ENCODE measurements around the gene KANK2. TPM values are rescaled to one million over a fixed set of nuclear protein-coding genes. Genes with fewer than 3 reads are reported as not detected.

Gene KANK2
- total RNA-seq, 6 experiments from 2014 or later, result 36.3 to 65.4 (median 50.4) TPM

DNA sequence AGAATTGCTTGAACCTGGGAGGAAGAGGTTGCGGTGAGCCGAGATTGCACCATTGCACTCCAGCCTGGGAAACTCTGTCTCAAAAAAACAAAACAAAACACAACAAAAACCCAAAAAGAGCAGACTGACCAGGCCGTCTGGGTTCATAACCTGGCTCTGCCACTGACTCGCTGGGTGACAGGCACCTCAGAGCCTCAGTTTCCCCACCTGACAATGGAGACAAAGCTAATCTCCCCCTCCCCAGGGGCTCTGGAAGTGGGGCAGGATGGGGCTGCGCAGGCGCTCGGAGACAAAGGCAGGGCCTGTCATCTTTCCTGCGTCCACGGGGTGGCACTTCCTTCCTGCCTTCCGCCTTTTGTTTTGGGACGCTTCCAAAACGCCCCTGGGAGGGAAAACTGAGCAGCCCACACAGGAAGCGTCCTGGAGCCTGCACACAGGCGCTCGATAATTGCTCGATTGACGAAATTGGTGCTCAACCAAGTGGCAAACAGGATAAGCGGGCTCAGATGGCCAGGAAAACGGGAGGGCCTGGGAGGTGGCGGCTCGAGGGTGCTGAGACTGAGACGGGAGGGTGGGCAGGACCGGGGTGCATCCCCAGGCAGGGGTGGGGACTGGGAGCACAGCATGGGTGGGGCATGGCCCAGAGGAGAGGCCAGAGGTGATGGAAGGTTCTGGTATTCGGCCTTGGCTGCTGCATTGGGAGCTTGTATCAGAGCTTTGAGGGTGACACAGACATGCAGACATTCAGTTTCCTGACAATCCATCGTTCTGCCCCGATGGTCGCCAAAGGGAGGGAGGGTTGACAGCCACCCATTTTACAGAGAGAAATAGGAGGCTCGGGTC is 59.6 kb downstream of the KANK2 start:
- peak overlapping the region; percentile 45 to 68 (median 63) for H3K27ac ChIP-seq
- H3K9me3 ChIP-seq, result no peaks in the 10 kb centered on the region
- H3K4me3 ChIP-seq, result peak overlapping the region in 1 of 3 donors; percentile 17
- peaks cover 0 to 4% (median 0%) of the 10 kb centered on the region in 4 donors for H3K36me3 ChIP-seq
- H3K27me3 ChIP-seq, result no peaks in the 10 kb centered on the region
- TF ChIP-seq, protein P1, sequence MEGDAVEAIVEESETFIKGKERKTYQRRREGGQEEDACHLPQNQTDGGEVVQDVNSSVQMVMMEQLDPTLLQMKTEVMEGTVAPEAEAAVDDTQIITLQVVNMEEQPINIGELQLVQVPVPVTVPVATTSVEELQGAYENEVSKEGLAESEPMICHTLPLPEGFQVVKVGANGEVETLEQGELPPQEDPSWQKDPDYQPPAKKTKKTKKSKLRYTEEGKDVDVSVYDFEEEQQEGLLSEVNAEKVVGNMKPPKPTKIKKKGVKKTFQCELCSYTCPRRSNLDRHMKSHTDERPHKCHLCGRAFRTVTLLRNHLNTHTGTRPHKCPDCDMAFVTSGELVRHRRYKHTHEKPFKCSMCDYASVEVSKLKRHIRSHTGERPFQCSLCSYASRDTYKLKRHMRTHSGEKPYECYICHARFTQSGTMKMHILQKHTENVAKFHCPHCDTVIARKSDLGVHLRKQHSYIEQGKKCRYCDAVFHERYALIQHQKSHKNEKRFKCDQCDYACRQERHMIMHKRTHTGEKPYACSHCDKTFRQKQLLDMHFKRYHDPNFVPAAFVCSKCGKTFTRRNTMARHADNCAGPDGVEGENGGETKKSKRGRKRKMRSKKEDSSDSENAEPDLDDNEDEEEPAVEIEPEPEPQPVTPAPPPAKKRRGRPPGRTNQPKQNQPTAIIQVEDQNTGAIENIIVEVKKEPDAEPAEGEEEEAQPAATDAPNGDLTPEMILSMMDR (IDR thresholded peaks at IDR 0.05), result peak; percentile 71 to 95 (median 86)
- TF ChIP-seq POLR2A (IDR thresholded peaks at IDR 0.05), result no peak
- peaks cover 0 to 35% (median 18%) of the 10 kb centered on the region in 4 donors for H3K4me1 ChIP-seq
- WGBS (ENCODE audit: insufficient coverage, low coverage, low lambda C conversion rate, missing lambda C conversion rate), result 3% methylated on average over 16 of the region's 28 CpGs
- intact Hi-C loops (cut with DNase I), result loop anchor here (2.0 to 5.0 kb wide), 2 partner anchors 65 kb away; no protein-coding TSS in a partner anchor
- ATAC-seq (peak; percentile 51 to 72 (median 69)), DNase-seq (peak; percentile 81 to 90 (median 85))

DNA sequence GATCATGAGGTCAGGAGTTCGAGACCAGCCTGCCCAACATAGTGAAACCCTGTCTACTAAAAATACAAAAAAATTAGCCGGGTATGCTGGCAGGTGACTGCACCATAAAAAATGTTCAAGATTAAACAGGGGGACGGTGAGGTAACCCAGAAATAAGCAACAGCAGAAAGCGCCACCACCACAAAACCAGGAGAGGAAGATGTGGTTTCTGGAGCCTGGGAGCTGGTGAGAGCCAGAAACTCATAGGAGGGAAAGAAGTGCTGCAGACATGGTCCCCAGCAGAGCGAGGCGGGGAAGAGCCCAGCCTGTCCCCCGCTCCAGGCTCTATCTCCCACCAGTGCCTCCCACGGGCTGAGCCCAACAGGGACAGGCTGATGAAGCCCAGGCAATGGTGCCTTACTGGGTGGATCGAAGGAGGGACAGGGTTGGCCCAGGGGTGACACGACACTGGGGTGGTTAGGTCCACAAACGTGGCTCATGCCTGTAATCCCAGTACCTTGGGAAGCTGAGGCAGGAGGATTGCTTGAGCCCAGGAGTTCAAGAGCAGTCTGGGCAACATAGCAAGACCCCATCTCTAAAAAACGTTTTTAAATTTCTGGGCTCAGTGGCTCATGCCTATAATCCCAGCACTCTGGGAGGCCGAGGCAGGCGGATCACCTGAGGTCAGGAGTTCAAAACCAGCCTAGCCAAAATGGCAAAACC is 60.8 kb downstream of the KANK2 start:
- H3K27ac ChIP-seq, result no peak overlapping the region
- intact Hi-C loops (cut with DNase I), result loop anchor here in 1 of 2 donors (5.0 kb wide), 1 partner anchor 66 kb away; no protein-coding TSS in a partner anchor
- DNase-seq, result no peak
- H3K36me3 ChIP-seq, result peaks cover 2 to 13% (median 7%) of the 10 kb centered on the region in 4 donors
- TF ChIP-seq, protein P1 (IDR thresholded peaks at IDR 0.05), result no peak
- no peak for TF ChIP-seq POLR2A (IDR thresholded peaks at IDR 0.05)
- ATAC-seq, result no peak
- H3K4me3 ChIP-seq, result no peak overlapping the region
- peaks cover 0 to 24% (median 12%) of the 10 kb centered on the region in 4 donors for H3K4me1 ChIP-seq
- no peaks in the 10 kb centered on the region for H3K27me3 ChIP-seq
- 38% methylated on average over 6 of the region's 14 CpGs for WGBS (ENCODE audit: insufficient coverage, low coverage, low lambda C conversion rate, missing lambda C conversion rate)
- no peaks in the 10 kb centered on the region for H3K9me3 ChIP-seq

DNA sequence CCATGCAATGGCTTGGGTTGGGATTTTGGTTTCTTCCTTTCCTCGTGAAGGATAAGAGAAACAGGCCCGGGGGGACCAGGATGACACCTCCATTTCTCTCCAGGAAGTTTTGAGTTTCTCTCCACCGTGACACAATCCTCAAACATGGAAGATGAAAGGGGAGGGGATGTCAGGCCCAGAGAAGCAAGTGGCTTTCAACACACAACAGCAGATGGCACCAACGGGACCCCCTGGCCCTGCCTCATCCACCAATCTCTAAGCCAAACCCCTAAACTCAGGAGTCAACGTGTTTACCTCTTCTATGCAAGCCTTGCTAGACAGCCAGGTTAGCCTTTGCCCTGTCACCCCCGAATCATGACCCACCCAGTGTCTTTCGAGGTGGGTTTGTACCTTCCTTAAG is 65.9 kb downstream of the KANK2 start:
- H3K4me1 ChIP-seq, result peaks cover 0 to 35% (median 11%) of the 10 kb centered on the region in 4 donors
- H3K27me3 ChIP-seq, result no peaks in the 10 kb centered on the region
- intact Hi-C loops (cut with DNase I), result no loop called here
- H3K4me3 ChIP-seq, result no peak overlapping the region
- ATAC-seq (peak in 1 of 4 donors; percentile 0), DNase-seq (no peak)
- H3K36me3 ChIP-seq, result peaks cover 3 to 64% (median 38%) of the 10 kb centered on the region in 4 donors
- no peaks in the 10 kb centered on the region for H3K9me3 ChIP-seq
- peak overlapping the region in 1 of 3 donors; percentile 65 for H3K27ac ChIP-seq
- TF ChIP-seq POLR2A (IDR thresholded peaks at IDR 0.05), result no peak
- TF ChIP-seq, protein P1 (IDR thresholded peaks at IDR 0.05), result no peak
- WGBS (ENCODE audit: insufficient coverage, low coverage, low lambda C conversion rate, missing lambda C conversion rate), result 86% methylated on average over 3 of the region's 7 CpGs

DNA sequence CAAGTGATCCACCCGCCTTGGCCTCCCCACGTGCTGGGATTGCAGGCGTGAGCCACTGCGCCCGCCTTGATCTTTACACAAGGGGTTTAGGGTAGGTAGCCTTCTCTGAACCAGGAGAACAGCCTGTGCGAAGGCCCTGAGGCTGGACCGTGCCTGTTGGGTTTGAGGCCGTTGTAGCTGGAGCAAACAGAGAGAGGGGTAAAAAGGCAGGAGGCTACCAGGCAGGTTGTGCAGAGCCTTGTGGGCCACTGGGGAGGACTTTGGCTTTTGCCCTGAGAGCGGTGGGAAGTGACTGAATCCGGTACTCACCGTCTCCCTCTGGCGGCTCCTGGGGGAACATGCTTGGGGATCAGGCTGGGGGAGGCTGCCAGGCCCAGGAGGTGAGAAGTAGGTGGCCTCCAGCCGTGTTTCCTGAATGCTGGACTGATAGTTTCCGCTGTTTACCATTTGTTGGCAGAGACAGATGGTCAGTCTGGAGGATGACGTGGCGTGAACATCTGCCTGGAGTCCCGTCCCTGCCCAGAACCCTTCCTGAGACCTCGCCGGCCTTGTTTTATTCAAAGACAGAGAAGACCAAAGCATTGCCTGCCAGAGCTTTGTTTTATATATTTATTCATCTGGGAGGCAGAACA is 66.4 kb downstream of the KANK2 start:
- H3K4me1 ChIP-seq, result peaks cover 0 to 35% (median 11%) of the 10 kb centered on the region in 4 donors
- TF ChIP-seq POLR2A (IDR thresholded peaks at IDR 0.05), result peak; percentile 22
- TF ChIP-seq, protein P1 (IDR thresholded peaks at IDR 0.05), result peak; percentile 82 to 95 (median 92)
- no peaks in the 10 kb centered on the region for H3K27me3 ChIP-seq
- DNase-seq (peak; percentile 79 to 93 (median 89)), ATAC-seq (peak; percentile 63 to 94 (median 82))
- intact Hi-C loops (cut with DNase I), result no loop called here
- H3K4me3 ChIP-seq, result no peak overlapping the region
- WGBS (ENCODE audit: insufficient coverage, low coverage, low lambda C conversion rate, missing lambda C conversion rate), result 27% methylated on average over 16 of the region's 19 CpGs
- H3K36me3 ChIP-seq, result peaks cover 3 to 70% (median 41%) of the 10 kb centered on the region in 4 donors
- H3K27ac ChIP-seq, result peak overlapping the region in 2 of 3 donors; percentile 16 to 65
- H3K9me3 ChIP-seq, result no peaks in the 10 kb centered on the region

Measured in right lobe of liver (tissue), 6 donors.